Activated CD4-positive, alpha-beta T cell treated with anti-CD3 and anti-CD28 coated beads for 4 hours (primary cell): ENCODE measurements around the gene STPG3.

Experiments
- DNase-seq, 2 donors: peaks; one replicate each; pipeline ENCODE4 v3.0.0-alpha.2; 2020

The STPG3 gene

DNA sequence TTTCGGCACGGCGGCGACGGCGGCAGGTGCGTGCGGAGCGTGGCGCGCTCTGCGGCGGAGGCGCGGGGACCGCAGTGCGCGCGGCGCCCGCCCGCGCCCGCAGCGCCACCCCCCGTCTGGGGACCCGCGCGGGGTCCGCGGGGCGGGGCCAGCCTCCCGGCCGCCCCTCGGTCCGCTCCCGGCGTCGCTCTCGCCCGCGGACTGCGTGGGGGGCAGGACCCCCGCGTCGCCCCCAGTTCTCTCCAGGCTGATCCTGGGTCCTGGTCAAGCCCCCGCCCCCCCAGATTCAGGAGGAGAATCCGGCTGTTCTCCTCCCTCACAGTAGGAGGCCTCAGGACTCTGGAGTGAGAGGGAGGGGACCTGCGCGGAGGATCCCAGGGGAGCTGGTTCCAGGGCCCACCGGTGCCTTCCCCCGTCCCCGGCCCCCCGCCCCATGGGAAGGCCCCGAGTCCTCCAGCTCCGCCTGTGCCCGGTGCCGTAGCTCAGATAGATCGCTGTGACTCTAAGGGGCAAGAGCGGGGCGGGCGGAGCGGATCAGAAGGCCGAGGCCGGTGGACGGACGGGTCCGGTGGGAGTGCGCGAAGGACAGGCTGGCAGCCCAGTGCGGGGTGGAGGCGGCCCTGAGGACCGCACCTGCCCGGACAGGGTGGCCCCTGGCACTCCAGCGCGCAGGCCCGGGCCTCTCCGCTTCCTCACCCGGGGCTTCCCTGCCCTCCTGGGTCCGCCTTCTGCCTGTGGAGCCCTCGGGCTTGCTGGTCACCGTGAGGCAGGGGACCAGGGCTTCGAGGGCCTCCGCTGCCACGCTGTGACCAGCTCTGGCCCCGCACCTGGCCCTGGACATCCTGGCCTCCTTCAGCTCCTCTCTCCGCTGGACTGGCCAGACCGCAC, 28.7 kb upstream of the STPG3 start, which contains the start of gene RNF208:
TSS of gene RNF208 (minus strand) at position 51 of the 888 bp plus-strand sequence. CDS start 1,028 bp downstream, outside the sequence.
- DNase-seq, result no peak

DNA sequence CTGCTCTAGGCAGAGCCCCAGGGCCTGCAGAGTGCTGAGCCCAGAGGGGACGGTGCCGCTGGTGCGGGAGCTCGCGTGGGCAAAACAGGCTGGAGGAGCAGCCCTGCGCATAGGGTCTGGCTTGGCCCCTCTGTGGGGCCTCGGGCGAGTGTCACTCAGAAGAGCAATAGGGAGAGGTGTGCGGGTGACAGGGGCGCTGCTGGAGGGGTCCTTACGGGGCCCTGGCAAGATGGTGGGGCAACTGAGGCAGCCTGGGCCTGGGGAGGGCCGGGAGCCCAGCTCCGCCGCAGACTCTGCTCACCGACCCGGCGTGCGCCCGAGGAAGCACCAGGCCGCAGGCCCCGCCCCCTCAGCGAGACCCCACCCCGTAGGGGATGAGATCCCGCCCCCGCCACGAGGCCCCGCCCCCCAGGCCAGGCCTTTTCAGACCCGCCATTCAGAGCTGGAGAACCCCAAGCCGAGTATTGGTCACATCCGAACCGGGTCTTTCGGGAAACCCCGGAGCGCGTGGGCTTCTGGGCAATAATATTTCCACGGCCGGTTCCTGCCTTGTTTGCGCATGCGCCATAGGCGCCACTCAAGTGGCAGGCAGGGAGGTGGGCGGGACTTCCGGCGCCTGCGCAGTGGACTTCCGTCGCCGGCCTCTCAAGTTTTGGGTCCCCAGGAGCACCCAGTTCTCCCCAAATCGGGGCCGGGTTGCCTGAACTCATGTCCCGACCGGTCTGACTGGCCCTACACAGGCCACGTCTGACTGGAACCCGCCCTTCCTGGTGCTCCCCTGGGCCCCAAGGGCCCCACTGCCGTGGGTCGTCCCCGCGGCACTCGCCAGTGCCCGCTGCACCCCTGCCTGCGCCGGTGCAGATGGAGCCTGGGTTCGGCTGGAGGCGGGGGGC, 27.8 kb upstream of the STPG3 start:
- peak; percentile 97 to 99 for DNase-seq

DNA sequence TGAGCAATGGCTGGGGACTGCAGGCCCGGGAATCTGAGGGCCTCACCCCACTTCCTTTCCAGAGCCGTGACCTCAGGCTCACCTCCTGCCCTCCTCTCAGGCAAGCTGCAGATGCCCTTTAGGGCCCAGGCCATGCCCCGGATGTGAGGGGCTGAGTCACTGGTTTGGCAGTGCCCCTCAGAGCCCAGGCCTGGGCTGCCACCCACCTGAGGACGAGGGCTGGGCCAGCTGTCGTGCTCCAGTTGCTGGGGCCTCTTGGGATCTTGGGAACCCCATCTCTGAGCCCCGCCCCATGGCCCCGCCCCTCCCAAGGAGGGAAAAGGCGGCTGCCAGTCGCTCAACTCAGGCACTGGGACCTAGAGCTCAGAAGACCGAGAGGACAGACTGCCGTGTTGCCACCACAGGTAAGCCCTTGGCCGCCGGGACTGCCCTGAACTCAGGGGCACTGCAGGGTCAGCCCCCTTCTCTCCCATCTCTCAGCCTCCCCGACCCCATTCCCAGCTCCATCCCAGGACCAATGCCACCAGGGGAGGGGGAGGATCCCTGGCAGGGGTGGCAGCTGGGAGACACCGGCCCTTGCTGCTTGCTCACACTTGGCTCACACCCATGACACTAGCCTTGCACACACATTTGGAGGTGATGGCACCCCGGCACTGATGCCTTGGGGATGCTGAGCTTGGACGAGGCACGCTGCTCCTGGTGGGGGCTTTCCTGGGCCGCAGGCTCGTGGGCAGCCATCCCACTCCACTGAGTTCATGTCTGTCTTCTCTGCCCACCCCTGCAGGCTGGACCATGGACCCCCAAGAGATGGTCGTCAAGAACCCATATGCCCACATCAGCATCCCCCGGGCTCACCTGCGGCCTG, 26.0 kb upstream of the STPG3 start, which contains the start of gene CYSRT1:
TSS of gene CYSRT1 (plus strand) at position 345 of the 865 bp plus-strand sequence. CDS start at position 793, 448 bp downstream.
- no peak for DNase-seq

- DNase-seq, result no peak
Measured at GRCh38 chr9:137225699-137226331, 25.3 kb upstream of the STPG3 start.

DNA sequence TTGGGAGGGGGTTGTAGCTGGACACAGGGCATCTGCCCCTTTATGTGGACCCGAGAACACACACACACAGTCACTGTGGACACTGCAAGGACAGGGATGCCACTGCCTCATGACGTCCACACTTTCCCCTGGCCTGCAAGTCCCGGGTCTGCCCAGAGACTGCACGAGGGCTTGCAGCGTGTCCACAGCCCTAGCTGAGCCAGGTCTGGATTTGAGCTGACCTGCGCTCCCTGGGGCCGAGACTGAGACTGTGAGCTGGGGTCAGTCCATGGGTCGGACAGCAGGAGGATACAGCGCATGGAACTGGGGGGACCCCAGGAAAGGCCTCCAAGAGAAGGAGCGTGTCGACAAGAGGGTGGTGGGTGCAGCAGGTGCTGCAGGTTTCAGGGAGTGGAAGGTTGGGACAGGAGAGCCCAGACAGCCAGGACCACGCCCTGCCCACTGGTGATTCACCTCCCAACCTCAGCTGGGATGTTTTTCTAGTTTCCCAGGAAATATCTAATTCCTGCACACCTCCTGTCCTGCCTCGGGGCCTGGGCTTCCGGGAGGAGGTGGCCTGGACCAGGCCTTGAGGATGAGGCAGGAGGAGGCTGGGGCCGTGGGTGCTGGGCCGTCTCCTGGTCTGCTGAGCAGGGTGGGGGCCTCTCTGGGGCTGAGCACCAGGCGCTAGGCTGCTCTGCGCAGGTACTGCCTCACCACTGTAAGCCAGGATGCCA, 24.6 kb upstream of the STPG3 start:
- no peak for DNase-seq

DNA sequence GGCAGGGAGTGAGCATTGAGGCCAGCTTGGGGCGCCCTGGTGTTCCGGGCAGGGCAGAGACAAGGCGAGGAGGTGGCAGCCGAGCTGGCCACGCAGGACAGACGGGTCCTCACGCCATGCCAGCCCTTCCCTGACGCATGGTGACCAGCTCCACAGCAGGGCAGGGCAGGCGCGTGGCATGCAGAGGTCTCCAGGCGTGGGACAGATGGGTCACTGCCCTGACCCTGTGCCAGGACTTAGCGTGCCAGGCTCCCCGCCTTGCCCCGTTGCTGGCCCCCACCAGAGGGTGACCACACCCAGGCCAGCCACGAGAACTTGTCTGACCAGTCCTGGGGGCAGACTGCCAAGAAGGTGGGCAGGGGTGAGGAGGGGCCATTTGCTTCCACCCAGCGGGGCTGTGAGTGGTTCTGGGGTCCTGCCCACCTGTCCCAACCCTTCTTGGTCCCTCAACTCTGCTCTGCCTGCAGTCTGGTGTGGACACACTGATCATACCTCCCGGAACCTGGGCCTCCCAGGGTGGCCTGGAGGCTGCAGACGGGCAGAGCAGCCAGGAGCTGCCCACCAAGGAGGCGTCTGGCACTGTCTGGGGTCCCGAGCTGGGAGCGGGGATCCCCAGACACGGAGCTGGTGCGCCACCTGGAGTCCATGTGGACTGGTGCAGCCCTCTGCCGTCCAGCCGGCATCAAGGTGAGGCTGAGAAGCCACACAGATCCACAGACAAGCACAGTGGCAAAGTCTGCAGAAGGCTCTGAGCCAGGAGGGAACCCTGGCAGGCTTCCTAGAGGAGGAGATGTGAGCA, 23.8 kb upstream of the STPG3 start, which contains the start of gene RNF224:
TSS of gene RNF224 (plus strand) at position 449 of the 799 bp plus-strand sequence. CDS start 834 bp downstream, outside the sequence.
- peak; percentile 78 to 81 for DNase-seq

GRCh38 chr9:137227853-137228505, 23.1 kb upstream of the STPG3 start:
- no peak for DNase-seq

GRCh38 chr9:137228506-137228967, 22.5 kb upstream of the STPG3 start:
- no peak for DNase-seq

GRCh38 chr9:137228968-137229896, 21.9 kb upstream of the STPG3 start:
- DNase-seq, result no peak

GRCh38 chr9:137229903-137230704, 21.0 kb upstream of the STPG3 start:
- DNase-seq, result no peak

DNA sequence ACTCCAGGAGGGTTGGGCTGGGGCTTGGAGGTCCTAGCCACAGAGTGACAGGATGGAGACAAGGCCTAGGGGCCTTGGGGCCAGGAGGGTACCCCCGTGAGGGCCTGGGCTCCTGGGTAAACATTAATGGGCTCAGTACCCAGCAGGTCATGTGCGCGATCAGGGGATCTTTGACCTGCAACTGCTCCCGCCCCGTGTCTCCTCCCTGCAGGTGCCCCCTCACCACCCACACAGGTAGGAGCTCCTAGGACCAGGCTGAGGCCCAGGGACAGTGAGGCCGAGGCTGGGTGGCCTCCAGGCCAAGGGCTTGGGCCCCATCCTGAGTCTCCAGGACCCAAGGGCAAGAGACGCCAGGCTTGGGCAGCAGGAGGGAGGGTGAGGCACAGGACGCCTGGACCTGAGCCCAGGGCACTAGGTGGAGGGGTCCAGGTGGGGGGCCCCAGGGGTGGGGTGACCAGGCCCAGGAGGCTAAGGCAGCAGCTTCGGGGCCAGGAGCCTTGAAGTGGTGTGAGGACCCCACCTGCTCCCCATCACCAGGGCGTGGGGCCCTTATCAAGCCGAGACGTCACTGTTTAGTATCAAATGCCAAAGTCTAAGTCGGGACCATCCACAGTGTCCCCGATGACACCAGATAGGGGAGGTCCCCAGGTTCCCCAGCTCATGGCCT, 20.2 kb upstream of the STPG3 start, which contains the start of gene SLC34A3:
TSS of gene SLC34A3 (plus strand) at position 197 of the 667 bp plus-strand sequence. CDS start 802 bp downstream, outside the sequence.
- DNase-seq, result no peak

GRCh38 chr9:137231372-137232039, 19.6 kb upstream of the STPG3 start:
- DNase-seq, result no peak

- DNase-seq, result no peak
Measured at GRCh38 chr9:137232101-137232500, 19.0 kb upstream of the STPG3 start.

GRCh38 chr9:137232510-137232909, 18.6 kb upstream of the STPG3 start:
- DNase-seq, result no peak

- no peak for DNase-seq
Measured at GRCh38 chr9:137233143-137233980, 17.7 kb upstream of the STPG3 start.
